Measurements from ENCODE around the gene LRRC4C.

Gene LRRC4C

GRCh38 chr11:41323446-41323845 is 136.0 kb downstream of the LRRC4C start:
- DNase-seq (ENCODE audit: low read depth) = no peak

GRCh38 chr11:41320653-41321052 is 138.8 kb downstream of the LRRC4C start:
- DNase-seq (ENCODE audit: low read depth) = no peak

GRCh38 chr11:41320238-41320637 is 139.2 kb downstream of the LRRC4C start:
- no peak for DNase-seq (ENCODE audit: low read depth)

- DNase-seq (ENCODE audit: low read depth) = no peak
Observed at GRCh38 chr11:41319434-41319833, 140.0 kb downstream of the LRRC4C start.

- DNase-seq (ENCODE audit: low read depth) = no peak
Observed at GRCh38 chr11:41316751-41317150, 142.7 kb downstream of the LRRC4C start.

- no peak for DNase-seq (ENCODE audit: low read depth)
Observed at GRCh38 chr11:41313226-41313625, 146.2 kb downstream of the LRRC4C start.

- DNase-seq (ENCODE audit: low read depth) = no peak
Observed at GRCh38 chr11:41309716-41310115, 149.7 kb downstream of the LRRC4C start.

GRCh38 chr11:41309111-41309522 is 150.3 kb downstream of the LRRC4C start:
- no peak for DNase-seq (ENCODE audit: low read depth)

- no peak for DNase-seq (ENCODE audit: low read depth)
Observed at GRCh38 chr11:41308286-41308685, 151.2 kb downstream of the LRRC4C start.

GRCh38 chr11:41307296-41308080 is 152.0 kb downstream of the LRRC4C start:
- no peak for DNase-seq (ENCODE audit: low read depth)

- DNase-seq (ENCODE audit: low read depth) = no peak
Observed at GRCh38 chr11:41306431-41306830, 153.0 kb downstream of the LRRC4C start.

- DNase-seq (ENCODE audit: low read depth) = no peak
Observed at GRCh38 chr11:41301023-41301422, 158.4 kb downstream of the LRRC4C start.

- DNase-seq (ENCODE audit: low read depth) = no peak
Observed at GRCh38 chr11:41289408-41289807, 170.0 kb downstream of the LRRC4C start.

- no peak for DNase-seq (ENCODE audit: low read depth)
Observed at GRCh38 chr11:41286751-41287150, 172.7 kb downstream of the LRRC4C start.

- DNase-seq (ENCODE audit: low read depth) = no peak
Observed at GRCh38 chr11:41284354-41284753, 175.1 kb downstream of the LRRC4C start.

- DNase-seq (ENCODE audit: low read depth) = no peak
Observed at GRCh38 chr11:41283191-41283930, 176.1 kb downstream of the LRRC4C start.

- DNase-seq (ENCODE audit: low read depth) = no peak
Observed at GRCh38 chr11:41282395-41282794, 177.1 kb downstream of the LRRC4C start.

GRCh38 chr11:41281131-41281742 is 178.2 kb downstream of the LRRC4C start:
- no peak for DNase-seq (ENCODE audit: low read depth)

- no peak for DNase-seq (ENCODE audit: low read depth)
Observed at GRCh38 chr11:41274831-41275230, 184.6 kb downstream of the LRRC4C start.

GRCh38 chr11:41273908-41274307 is 185.5 kb downstream of the LRRC4C start:
- no peak for DNase-seq (ENCODE audit: low read depth)

- DNase-seq (ENCODE audit: low read depth) = no peak
Observed at GRCh38 chr11:41267451-41267850, 192.0 kb downstream of the LRRC4C start.

GRCh38 chr11:41256041-41256440 is 203.4 kb downstream of the LRRC4C start:
- no peak for DNase-seq (ENCODE audit: low read depth)

- no peak for DNase-seq (ENCODE audit: low read depth)
Observed at GRCh38 chr11:41254966-41255365, 204.5 kb downstream of the LRRC4C start.

Data from activated gamma-delta T cell treated with anti-CD3 and anti-CD28 coated beads, Interleukin-2, amount 50 U/mL, for 16 hours (primary cell).